Measurements from ENCODE around the gene PET100. TPM values are rescaled to one million over a fixed set of nuclear protein-coding genes. Genes with fewer than 3 reads are reported as not detected.

PET100 gene
- total RNA-seq, 1 experiment from 2014 or later = 129 TPM

DNA sequence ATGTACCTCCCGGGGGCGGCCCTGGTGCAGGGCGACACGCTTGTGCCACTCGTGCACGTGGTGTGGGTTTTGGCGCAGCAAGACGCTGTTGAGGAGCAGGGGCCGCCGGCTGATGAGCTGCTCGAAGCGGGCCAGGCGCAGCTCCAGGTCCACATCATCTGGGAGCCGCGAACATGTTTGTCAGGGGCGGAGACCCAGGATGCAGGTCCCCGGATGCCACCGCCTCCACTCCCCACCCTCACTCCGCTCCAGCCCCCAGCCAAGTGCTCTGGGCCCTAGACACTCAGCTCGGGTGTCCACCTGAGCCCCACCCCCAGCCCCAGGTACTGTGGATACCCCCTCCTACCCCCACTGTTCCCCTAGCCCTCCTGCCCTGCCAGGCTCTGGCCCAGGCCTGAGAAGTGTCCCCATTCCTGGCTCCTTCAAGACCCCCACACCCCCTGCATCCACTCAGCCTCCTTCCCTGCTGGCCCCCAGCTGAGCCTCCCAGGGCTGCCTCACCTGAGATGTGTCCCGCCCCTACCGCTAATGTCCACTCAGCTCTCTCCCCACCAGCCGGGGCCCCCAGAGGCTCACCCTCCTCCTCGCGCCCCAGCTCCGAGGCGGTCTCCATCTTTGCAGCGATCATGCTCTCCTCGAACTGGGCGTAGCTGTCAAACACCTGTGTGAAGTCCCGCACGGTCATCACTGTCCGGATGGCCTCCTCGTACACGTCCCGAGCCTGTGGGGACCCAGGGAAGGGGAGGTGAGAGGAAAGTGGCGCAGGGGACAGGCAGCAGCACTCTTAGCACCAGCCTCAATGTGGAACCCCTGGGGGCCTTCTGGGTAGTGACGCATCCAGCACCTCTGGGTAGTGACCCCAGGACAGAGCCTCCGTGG is 5.6 kb upstream of the PET100 start:
- no peak for DNase-seq (ENCODE audit: low spot score)
- intact Hi-C loops (cut with micrococcal nuclease; ENCODE audit: unreplicated experiment) = no loop called here
- Histone ChIP-seq H3K27me3 (replicated peaks; ENCODE audit: insufficient read depth, low read depth, low read length, poor library complexity) (no peaks in the 10 kb centered on the region), H3K4me3 (ENCODE audit: low read depth, low read length, poor library complexity, severe bottlenecking) (no peak overlapping the region), H3K36me3 (ENCODE audit: insufficient read depth, low read length, poor library complexity, severe bottlenecking) (peaks cover 31% of the 10 kb centered on the region), H3K27ac (ENCODE audit: low read depth, low read length, poor library complexity, severe bottlenecking) (no peak overlapping the region), H3K4me1 (ENCODE audit: insufficient read depth, low read length, poor library complexity, severe bottlenecking) (peaks cover 6% of the 10 kb centered on the region), H3K9me3 (ENCODE audit: low read depth, low read length, poor library complexity, severe bottlenecking) (no peaks in the 10 kb centered on the region)
- no TSS peak for BruUV-seq (replicated peaks)
- POLR2A ChIA-PET (ENCODE audit: low non-redundant PET) = no interaction called here
- TF ChIP-seq, protein P1, sequence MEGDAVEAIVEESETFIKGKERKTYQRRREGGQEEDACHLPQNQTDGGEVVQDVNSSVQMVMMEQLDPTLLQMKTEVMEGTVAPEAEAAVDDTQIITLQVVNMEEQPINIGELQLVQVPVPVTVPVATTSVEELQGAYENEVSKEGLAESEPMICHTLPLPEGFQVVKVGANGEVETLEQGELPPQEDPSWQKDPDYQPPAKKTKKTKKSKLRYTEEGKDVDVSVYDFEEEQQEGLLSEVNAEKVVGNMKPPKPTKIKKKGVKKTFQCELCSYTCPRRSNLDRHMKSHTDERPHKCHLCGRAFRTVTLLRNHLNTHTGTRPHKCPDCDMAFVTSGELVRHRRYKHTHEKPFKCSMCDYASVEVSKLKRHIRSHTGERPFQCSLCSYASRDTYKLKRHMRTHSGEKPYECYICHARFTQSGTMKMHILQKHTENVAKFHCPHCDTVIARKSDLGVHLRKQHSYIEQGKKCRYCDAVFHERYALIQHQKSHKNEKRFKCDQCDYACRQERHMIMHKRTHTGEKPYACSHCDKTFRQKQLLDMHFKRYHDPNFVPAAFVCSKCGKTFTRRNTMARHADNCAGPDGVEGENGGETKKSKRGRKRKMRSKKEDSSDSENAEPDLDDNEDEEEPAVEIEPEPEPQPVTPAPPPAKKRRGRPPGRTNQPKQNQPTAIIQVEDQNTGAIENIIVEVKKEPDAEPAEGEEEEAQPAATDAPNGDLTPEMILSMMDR (conservative IDR thresholded peaks at IDR 0.05; ENCODE audit: low read depth, low read length) = no peak
- no peak for TF ChIP-seq EZH2 (IDR thresholded peaks at IDR 0.05; ENCODE audit: borderline replicate concordance, low read depth, low read length, poor library complexity, severe bottlenecking)
- CTCF ChIA-PET = no interaction called here

GRCh38 chr19:7624810-7625209 is 4.8 kb upstream of the PET100 start:
- Histone ChIP-seq H3K27me3 (replicated peaks; ENCODE audit: insufficient read depth, low read depth, low read length, poor library complexity) (no peaks in the 10 kb centered on the region), H3K9me3 (ENCODE audit: low read depth, low read length, poor library complexity, severe bottlenecking) (no peaks in the 10 kb centered on the region), H3K4me1 (ENCODE audit: insufficient read depth, low read length, poor library complexity, severe bottlenecking) (peaks cover 6% of the 10 kb centered on the region), H3K4me3 (ENCODE audit: low read depth, low read length, poor library complexity, severe bottlenecking) (no peak overlapping the region), H3K27ac (ENCODE audit: low read depth, low read length, poor library complexity, severe bottlenecking) (no peak overlapping the region), H3K36me3 (ENCODE audit: insufficient read depth, low read length, poor library complexity, severe bottlenecking) (peaks cover 31% of the 10 kb centered on the region)
- DNase-seq (ENCODE audit: low spot score) = no peak
- TF ChIP-seq, protein P1 (conservative IDR thresholded peaks at IDR 0.05; ENCODE audit: low read depth, low read length) = no peak
- no peak for TF ChIP-seq EZH2 (IDR thresholded peaks at IDR 0.05; ENCODE audit: borderline replicate concordance, low read depth, low read length, poor library complexity, severe bottlenecking)
- POLR2A ChIA-PET (ENCODE audit: low non-redundant PET) = no interaction called here
- intact Hi-C loops (cut with micrococcal nuclease; ENCODE audit: unreplicated experiment) = no loop called here
- BruUV-seq (replicated peaks) = no TSS peak
- CTCF ChIA-PET = interaction anchor here (0.8 kb wide), 1 partner anchor 117 kb away, joined by 8 read pairs; no protein-coding TSS in a partner anchor

DNA sequence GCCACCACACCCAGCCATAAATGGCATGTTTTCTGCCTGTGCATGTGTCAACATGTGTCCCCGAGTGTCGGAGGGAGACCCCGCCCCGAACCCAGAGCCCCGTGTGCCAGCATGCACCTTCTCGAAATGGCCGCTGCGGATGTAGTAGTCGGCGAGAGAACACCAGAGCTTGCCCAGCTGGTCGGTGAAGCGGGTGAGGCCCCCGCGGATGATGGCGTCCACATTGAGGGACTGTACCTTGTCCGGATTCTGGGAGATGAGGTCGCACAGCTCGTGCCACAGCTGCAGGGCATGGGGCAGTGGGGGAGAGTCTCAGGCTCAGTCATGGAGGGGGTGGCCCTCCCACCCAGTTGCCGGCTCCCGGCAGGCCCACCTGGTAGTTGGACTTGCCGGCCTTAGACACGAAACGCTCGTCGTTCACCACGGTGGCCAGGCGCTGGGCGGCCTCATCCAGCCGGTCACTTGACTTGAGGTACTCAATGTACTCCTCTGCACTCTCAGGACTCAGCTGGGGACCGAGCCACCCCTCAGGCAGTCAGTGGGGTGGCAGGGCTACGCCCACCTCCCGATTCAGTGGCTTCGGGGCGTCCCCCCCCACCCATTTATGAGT is 3.7 kb upstream of the PET100 start:
- no peak overlapping the region for H3K27ac ChIP-seq (ENCODE audit: low read depth, low read length, poor library complexity, severe bottlenecking)
- intact Hi-C loops (cut with micrococcal nuclease; ENCODE audit: unreplicated experiment) = no loop called here
- CTCF ChIA-PET = no interaction called here
- TF ChIP-seq, protein P1 (conservative IDR thresholded peaks at IDR 0.05; ENCODE audit: low read depth, low read length) = no peak
- TF ChIP-seq EZH2 (IDR thresholded peaks at IDR 0.05; ENCODE audit: borderline replicate concordance, low read depth, low read length, poor library complexity, severe bottlenecking) = no peak
- no peak overlapping the region for H3K4me3 ChIP-seq (ENCODE audit: low read depth, low read length, poor library complexity, severe bottlenecking)
- BruUV-seq (replicated peaks) = no TSS peak
- peaks cover 26% of the 10 kb centered on the region for H3K36me3 ChIP-seq (ENCODE audit: insufficient read depth, low read length, poor library complexity, severe bottlenecking)
- H3K9me3 ChIP-seq (ENCODE audit: low read depth, low read length, poor library complexity, severe bottlenecking) = no peaks in the 10 kb centered on the region
- peaks cover 12% of the 10 kb centered on the region for H3K4me1 ChIP-seq (ENCODE audit: insufficient read depth, low read length, poor library complexity, severe bottlenecking)
- DNase-seq (ENCODE audit: low spot score) = no peak
- POLR2A ChIA-PET (ENCODE audit: low non-redundant PET) = no interaction called here
- no peaks in the 10 kb centered on the region for H3K27me3 ChIP-seq (replicated peaks; ENCODE audit: insufficient read depth, low read depth, low read length, poor library complexity)
